ENCODE results near the gene RPGRIP1L.

Gene RPGRIP1L

GRCh38 chr16:53703590-53704444 is at the start of gene RPGRIP1L, which contains the start of gene FTO:
RPGRIP1L (minus strand) TSS chr16:53703859; CDS start chr16:53700723, 3,136 bp downstream.
FTO (plus strand) TSS chr16:53704156.
- peak; percentile 99 for DNase-seq

- DNase-seq = no peak
Measured at GRCh38 chr16:53753431-53753830, 49.8 kb upstream of the RPGRIP1L start.

- DNase-seq = no peak
Measured at GRCh38 chr16:53752560-53752959, 48.9 kb upstream of the RPGRIP1L start.

- no peak for DNase-seq
Measured at GRCh38 chr16:53745753-53746266, 42.2 kb upstream of the RPGRIP1L start.

- DNase-seq = no peak
Measured at GRCh38 chr16:53745086-53745485, 41.4 kb upstream of the RPGRIP1L start.

- DNase-seq = no peak
Measured at GRCh38 chr16:53744449-53744848, 40.8 kb upstream of the RPGRIP1L start.

GRCh38 chr16:53743149-53743566 is 39.5 kb upstream of the RPGRIP1L start:
- DNase-seq = no peak

- no peak for DNase-seq
Measured at GRCh38 chr16:53741546-53741945, 37.9 kb upstream of the RPGRIP1L start.

- no peak for DNase-seq
Measured at GRCh38 chr16:53740933-53741531, 37.4 kb upstream of the RPGRIP1L start.

- DNase-seq = no peak
Measured at GRCh38 chr16:53740476-53740875, 36.8 kb upstream of the RPGRIP1L start.

- DNase-seq = no peak
Measured at GRCh38 chr16:53737552-53737951, 33.9 kb upstream of the RPGRIP1L start.

- DNase-seq = no peak
Measured at GRCh38 chr16:53736297-53736696, 32.6 kb upstream of the RPGRIP1L start.

- DNase-seq = no peak
Measured at GRCh38 chr16:53734908-53735307, 31.2 kb upstream of the RPGRIP1L start.

- DNase-seq = no peak
Measured at GRCh38 chr16:53732296-53732929, 28.8 kb upstream of the RPGRIP1L start.

GRCh38 chr16:53730693-53731092 is 27.0 kb upstream of the RPGRIP1L start:
- DNase-seq = no peak

GRCh38 chr16:53726625-53727024 is 23.0 kb upstream of the RPGRIP1L start:
- no peak for DNase-seq

- no peak for DNase-seq
Measured at GRCh38 chr16:53721017-53721416, 17.4 kb upstream of the RPGRIP1L start.

GRCh38 chr16:53717577-53717976 is 13.9 kb upstream of the RPGRIP1L start:
- no peak for DNase-seq

GRCh38 chr16:53715023-53715384 is 11.3 kb upstream of the RPGRIP1L start:
- no peak for DNase-seq

GRCh38 chr16:53714205-53715022 is 10.8 kb upstream of the RPGRIP1L start:
- no peak for DNase-seq

- DNase-seq = no peak
Measured at GRCh38 chr16:53713403-53714204, 9.9 kb upstream of the RPGRIP1L start.

- no peak for DNase-seq
Measured at GRCh38 chr16:53712065-53712464, 8.4 kb upstream of the RPGRIP1L start.
